HG02642 (cell line): Measurements from ENCODE around the gene HAAO.

Experiments used
- ATAC-seq: cut with Tn5 transposase; IDR thresholded peaks from one replicate; pipeline ENCODE4 v1.9.1; 2021; ENCODE audit warnings: mild to moderate bottlenecking; ENCODE audit not compliant: unreplicated experiment, poor library complexity

The HAAO gene

GRCh38 chr2:42770288-42771131, 21.9 kb downstream of the HAAO start:
- ATAC-seq: peak; percentile 49

GRCh38 chr2:42769583-42770287, 22.6 kb downstream of the HAAO start:
- no peak for ATAC-seq

GRCh38 chr2:42768706-42769256, 23.6 kb downstream of the HAAO start:
- no peak for ATAC-seq

- ATAC-seq: no peak
These were observed 24.3 kb downstream of the HAAO start for GRCh38 chr2:42767899-42768705.

- no peak for ATAC-seq
These were observed 25.1 kb downstream of the HAAO start for GRCh38 chr2:42767080-42767898.

DNA sequence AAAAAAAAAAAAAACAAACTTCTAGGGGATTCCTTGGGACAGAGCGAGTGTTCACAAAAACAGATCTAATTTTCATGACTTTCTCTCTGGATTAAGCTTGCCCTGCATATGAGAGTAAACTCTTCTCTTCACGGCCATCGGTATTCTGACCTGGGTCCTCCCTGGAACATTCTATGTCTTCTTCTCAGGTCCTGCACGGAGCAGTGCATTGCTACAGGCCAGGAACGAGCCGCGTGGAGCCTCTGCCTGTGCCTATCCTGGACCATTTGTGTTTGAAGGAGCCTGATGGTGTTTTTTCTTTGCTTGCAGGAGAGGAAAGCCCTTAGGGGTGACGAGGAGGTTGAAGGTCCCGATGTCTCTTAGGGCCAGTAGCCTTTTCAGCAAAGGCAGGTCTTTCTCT, 26.7 kb downstream of the HAAO start:
- ATAC-seq: no peak

GRCh38 chr2:42764901-42765300, 27.5 kb downstream of the HAAO start:
- ATAC-seq: no peak

- ATAC-seq: no peak
These were observed 28.3 kb downstream of the HAAO start, which contains the start of gene OXER1 for GRCh38 chr2:42764096-42764495. Gene OXER1 (minus strand): TSS chr2:42764135. CDS start chr2:42764062, 73 bp downstream.

GRCh38 chr2:42762823-42763804, 29.3 kb downstream of the HAAO start:
- no peak for ATAC-seq

DNA sequence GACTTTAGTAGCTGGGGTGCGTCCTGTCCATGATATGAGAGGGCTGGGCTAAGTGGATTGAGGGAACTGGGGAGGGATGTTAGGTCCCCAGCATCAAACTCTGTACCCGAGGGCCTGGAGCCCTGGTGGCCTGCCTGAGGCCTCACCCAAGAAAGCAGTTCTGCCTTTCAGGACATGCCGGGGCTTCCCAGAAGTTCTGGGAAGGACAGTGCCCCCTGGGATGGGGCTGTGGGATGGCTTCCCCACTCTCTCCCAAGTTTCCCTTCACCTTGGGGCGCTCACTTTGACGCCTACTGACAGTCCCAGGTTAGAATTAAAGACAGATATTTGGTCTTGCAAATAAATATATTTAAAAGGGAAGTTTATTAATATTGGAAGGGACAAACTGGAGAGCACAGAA, 30.2 kb downstream of the HAAO start:
- no peak for ATAC-seq

DNA sequence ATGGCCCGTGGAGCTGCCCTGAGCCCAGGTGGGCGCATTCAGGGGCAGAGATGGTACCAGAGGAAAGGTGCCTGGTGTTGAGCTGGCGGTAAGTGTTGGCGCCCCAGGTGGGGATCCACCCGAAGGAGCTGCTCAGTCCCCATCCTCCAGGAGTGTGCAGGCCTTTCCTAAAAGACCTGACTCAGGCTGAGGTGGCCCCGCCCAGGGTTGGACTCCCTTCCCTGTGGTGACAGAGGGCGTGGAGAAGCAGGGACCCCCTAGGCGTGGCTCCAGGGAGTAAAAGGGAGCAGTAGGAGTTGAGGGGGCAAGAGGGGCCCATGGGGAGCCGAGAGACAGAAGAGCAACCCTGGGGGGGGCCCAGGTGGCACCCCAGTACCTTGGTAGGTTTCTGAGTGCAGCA, 30.8 kb downstream of the HAAO start:
- no peak for ATAC-seq

- no peak for ATAC-seq
These were observed 33.6 kb downstream of the HAAO start for GRCh38 chr2:42758751-42759150.

- ATAC-seq: no peak
These were observed 34.2 kb downstream of the HAAO start for GRCh38 chr2:42757981-42758740.

DNA sequence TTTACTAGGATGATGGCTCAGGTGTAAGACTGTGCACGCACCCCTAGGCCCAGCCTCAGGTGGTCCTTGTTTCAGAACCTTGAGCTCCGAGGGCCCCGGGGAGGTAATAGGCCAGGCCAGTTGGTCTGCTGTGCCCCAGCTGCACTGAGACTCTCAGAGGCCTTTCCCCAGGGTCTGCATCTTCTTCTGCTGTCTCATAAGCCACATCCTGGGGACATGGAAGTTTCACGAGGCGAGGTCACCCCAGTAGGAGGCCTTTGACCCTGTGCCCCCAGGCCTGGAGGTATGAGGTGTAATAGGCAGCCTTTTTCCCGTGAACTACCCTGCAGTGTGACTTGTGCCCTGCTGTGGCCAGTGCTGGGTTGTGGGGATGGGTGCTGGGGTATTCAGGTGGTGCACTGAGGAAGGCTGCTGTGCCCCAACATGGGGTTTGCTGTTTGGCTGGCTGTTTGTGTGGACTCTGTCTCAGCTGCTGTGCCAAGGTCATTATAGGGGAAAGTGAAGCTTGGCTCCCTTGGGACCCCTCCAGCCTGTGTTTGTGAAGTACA, 35.3 kb downstream of the HAAO start:
- ATAC-seq: no peak

DNA sequence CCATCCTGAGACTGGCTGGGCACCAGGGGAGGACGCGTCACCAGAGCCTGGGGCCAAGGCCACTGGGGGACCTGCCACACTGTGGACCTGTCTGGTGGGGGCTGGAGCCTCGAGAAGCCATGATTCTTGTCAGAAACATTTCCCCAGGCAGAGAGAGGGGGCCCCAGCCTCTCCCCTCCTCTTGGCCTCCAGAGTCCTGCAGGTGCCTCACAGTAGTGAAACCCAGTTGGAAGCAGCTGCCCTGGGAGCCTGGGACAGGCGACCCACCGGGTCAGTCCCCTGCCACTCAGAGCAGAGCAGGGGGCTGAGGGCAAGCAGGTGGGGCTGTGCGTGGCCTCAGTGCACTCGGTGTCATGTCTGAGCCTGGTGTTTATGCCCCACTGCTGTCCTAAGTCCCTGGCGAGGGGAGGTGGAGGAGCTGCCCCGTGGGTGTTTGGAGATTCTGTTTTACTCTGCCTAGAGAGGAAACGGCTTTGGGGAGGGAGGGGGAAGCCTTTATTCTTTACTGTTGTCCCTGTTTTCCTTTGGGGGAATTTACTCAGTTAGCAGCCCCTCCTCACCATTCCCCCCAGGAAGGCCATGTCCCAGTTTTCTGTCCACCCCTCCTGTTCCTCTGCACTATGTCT, 36.1 kb downstream of the HAAO start:
- ATAC-seq: no peak

DNA sequence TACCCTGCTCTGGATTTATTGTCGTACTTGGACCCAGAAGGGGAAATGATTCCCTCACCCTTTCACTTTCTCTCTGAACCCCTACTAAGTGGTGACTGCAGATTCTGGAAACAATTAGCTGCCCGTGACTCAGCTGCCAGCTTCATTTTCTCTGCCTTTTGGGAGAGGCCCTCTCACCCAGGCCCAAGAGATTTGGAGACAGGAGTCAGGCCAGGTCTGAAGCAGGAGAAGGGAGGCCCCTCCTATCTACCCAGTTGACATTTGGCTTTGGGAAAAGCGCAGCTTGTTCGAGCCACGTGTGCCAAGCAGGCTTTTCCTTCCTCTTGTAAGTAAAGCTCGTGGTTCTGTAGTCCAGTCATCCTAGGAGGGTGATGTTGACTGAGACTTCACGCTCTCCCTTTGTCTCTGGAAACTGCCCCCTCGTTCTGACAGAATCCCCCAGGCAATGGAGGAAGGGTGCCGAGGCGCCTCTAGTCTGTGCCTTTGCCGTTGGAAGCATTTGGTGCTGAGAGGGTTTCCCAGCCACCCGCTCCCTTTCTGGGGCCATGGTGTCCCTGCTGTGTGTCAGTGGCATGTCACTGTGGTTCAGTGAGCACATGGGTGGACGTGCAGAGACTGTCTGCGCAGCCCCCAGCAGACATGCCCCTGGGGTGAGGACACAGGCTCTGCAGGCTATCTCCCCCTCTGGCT, 37.0 kb downstream of the HAAO start:
- ATAC-seq: no peak

- no peak for ATAC-seq
These were observed 37.6 kb downstream of the HAAO start for GRCh38 chr2:42754776-42755140.
